Measurements from ENCODE around the gene LURAP1L. TPM values are rescaled to one million over a fixed set of nuclear protein-coding genes. Genes with fewer than 3 reads are reported as not detected.

Gene LURAP1L, protein sequence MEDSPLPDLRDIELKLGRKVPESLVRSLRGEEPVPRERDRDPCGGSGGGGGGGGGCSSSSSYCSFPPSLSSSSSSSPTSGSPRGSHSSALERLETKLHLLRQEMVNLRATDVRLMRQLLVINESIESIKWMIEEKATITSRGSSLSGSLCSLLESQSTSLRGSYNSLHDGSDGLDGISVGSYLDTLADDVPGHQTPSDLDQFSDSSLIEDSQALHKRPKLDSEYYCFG
- total RNA-seq: not detected

DNA sequence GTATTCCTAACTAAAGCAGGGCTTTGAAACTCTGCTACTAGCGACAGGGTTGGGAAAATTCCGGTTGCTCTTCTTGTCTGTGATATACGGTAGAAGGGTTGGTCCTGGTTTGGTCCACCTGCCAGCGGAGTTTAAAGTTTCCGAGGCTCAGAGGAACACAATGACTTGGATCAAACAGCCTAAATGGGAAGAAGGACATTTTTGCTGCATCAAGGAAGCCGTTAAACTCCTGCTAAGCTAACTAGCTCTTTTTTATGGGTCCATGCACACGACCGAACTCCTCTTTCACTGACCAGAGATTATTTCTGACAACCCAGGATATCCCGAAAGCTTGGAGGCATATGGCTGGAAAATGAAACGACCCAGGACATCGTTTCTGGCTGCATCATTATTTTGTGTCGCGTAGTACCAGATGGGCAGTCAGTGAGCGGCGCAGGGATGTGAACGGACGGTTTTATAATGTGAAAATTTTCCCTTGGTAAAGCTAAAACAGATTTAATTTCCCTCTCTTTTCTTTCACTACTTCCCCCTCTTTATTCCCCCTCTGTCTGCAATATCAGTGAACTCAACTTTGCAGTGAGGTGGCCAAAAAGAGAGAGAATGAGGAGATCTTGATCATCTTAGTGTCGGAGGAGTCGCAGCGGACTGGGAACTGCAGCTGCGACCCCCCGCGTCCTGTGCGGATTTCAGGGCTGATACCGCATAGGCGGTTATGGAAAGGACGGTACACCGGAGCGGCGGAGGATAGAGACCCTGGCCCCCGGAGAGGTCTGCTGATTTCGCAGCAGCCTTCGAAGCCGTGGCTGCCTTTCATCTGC is at the start of gene LURAP1L:
Gene LURAP1L, plus strand, starts transcription at position 160 of the 818 bp plus-strand sequence. CDS start 696 bp downstream, outside the sequence.
- no peaks in the 10 kb centered on the region for H3K36me3 Mint-ChIP-seq
- H3K27me3 Mint-ChIP-seq: peaks cover 22% of the 10 kb centered on the region
- H3K9me3 Mint-ChIP-seq: no peaks in the 10 kb centered on the region
- H3K4me3 Mint-ChIP-seq: peak within 1 kb of the TSS; percentile 54
- peaks cover 6% of the 10 kb centered on the region for H3K4me1 Mint-ChIP-seq
- POLR2A ChIA-PET: no interaction called here
- ATAC-seq (ENCODE audit: low read depth): no peak
- no peak for DNase-seq
- no peak within 1 kb of the TSS for H3K27ac Mint-ChIP-seq

DNA sequence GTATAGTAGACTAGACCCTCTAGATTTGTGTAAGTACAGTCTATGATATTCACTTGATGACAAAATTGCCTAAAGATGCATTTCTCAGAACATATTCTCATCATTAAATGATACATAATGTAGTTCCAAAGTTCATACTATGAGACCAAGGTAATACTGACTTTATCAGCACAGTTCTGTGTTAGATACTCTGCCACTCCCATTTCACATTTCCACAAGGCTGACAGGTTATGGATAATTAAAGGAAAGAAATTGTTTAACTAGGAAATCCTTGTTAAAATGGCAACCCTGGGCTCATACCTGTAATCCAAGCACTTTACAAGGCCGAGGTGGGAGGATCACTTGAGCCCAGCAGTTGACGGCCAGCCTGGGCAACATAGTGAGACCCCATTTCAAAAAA is 48.0 kb upstream of the LURAP1L start:
- no peaks in the 10 kb centered on the region for H3K4me1 Mint-ChIP-seq
- ATAC-seq (ENCODE audit: low read depth) (no peak), DNase-seq (no peak)
- H3K27me3 Mint-ChIP-seq: no peaks in the 10 kb centered on the region
- POLR2A ChIA-PET: no interaction called here
- no peak overlapping the region for H3K27ac Mint-ChIP-seq
- peaks cover 1% of the 10 kb centered on the region for H3K9me3 Mint-ChIP-seq
- no peak overlapping the region for H3K4me3 Mint-ChIP-seq
- no peaks in the 10 kb centered on the region for H3K36me3 Mint-ChIP-seq

DNA sequence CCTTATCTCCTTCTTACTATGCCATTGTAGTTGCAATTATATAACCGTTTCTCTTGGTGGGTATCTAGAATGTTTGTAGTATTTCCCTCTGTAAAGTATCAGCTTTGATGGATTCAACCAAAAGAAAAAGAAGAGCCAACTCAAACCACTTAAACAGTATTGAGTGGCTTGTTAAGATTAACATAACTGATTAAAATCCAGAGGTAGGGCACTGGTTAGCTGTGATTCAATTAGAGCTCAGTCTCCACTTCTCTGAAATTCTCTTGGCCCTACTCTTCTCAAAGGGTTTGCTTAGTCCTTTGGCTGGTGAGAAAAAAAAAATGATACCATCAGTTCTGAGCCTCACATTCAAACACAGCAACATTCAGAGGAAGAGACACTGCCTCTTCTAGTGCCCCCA is 44.6 kb upstream of the LURAP1L start:
- Mint-ChIP-seq H3K4me1 (no peaks in the 10 kb centered on the region), H3K27ac (no peak overlapping the region), H3K9me3 (peaks cover 6% of the 10 kb centered on the region), H3K4me3 (no peak overlapping the region), H3K36me3 (no peaks in the 10 kb centered on the region), H3K27me3 (no peaks in the 10 kb centered on the region)
- ATAC-seq (ENCODE audit: low read depth): no peak
- POLR2A ChIA-PET: no interaction called here
- no peak for DNase-seq

DNA sequence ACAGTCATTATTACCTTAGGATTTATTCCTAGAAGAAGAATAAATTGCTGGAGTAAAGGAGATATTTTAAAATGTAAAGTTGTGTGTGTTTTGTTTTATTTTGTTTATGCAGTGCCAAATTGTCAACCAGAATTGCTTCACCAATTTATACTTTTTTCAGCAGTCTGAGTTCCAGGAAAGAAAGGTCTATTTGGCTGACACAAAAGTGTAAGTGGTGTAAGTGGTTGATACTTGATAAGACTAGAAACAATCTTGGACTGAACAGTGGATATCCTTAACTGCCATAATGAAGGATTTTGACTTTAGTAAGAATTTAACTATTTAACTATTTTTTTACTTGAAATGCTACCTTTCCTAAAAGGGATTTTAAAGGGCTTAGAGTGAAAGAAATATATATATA is 43.9 kb upstream of the LURAP1L start:
- peaks cover 6% of the 10 kb centered on the region for H3K9me3 Mint-ChIP-seq
- DNase-seq (no peak), ATAC-seq (ENCODE audit: low read depth) (no peak)
- H3K4me1 Mint-ChIP-seq: no peaks in the 10 kb centered on the region
- no peak overlapping the region for H3K27ac Mint-ChIP-seq
- H3K4me3 Mint-ChIP-seq: no peak overlapping the region
- no peaks in the 10 kb centered on the region for H3K36me3 Mint-ChIP-seq
- POLR2A ChIA-PET: no interaction called here
- no peaks in the 10 kb centered on the region for H3K27me3 Mint-ChIP-seq

DNA sequence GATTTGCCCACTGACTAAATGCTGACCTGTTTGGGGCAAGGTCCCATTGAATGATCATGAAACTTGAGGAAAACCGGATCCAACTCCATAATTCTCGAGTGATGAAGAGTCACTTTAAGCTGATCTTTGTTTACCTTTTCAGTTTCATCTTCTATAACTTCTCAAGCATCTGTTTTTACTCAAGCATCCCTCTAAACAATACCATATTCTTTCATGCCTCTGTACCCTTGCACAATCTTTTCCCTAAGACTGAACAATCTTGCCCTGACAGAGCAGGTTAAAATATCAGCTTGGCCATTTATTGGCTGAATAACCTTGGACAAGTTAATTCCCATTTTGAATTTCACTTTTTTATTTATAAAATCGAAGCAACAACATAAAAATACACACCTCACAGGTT is 41.8 kb upstream of the LURAP1L start:
- no peaks in the 10 kb centered on the region for H3K36me3 Mint-ChIP-seq
- no peaks in the 10 kb centered on the region for H3K27me3 Mint-ChIP-seq
- no peak for ATAC-seq (ENCODE audit: low read depth)
- H3K9me3 Mint-ChIP-seq: peaks cover 6% of the 10 kb centered on the region
- no peak overlapping the region for H3K4me3 Mint-ChIP-seq
- no peaks in the 10 kb centered on the region for H3K4me1 Mint-ChIP-seq
- no peak overlapping the region for H3K27ac Mint-ChIP-seq
- POLR2A ChIA-PET: no interaction called here
- DNase-seq: no peak

DNA sequence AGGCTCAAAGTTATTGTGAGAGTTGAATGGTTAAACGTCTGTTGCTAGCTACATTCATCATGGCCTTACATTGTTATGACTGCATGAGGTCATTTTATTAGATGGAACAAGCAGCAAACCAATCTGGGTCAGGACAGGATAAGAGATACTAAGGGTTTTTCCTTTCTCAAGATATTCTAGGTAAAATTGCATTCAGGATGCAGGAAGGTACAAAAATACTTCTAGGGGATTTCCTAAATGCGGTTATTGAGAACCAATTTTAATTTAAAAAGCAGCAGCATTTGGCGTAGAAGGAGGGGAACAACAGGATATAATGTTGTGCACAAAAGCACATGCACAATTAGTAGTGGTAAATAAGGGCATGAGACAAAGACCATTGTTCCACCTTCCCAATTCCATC is 39.2 kb upstream of the LURAP1L start:
- no peaks in the 10 kb centered on the region for H3K36me3 Mint-ChIP-seq
- H3K4me1 Mint-ChIP-seq: no peaks in the 10 kb centered on the region
- H3K4me3 Mint-ChIP-seq: no peak overlapping the region
- peaks cover 4% of the 10 kb centered on the region for H3K9me3 Mint-ChIP-seq
- DNase-seq (no peak), ATAC-seq (ENCODE audit: low read depth) (no peak)
- POLR2A ChIA-PET: no interaction called here
- H3K27me3 Mint-ChIP-seq: no peaks in the 10 kb centered on the region
- H3K27ac Mint-ChIP-seq: no peak overlapping the region

DNA sequence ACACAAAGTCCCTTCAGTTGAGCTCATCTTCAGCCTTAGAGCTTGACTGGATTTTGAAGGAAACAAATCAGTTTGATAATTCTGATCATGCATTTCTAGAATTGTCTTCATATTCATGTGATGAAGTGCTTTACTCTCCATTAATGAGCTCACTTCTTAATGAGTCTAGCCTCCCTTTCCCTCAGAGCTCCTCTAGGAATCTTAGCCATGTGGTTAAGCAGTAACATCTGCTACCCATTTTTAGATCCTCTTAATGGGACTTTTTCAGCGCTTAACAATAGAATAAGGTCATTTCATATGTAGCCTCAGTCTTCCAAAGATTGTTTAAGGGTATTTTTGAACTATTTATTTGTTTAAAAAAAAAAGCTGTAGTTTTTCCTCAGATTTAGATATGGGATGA is 36.9 kb upstream of the LURAP1L start:
- no peaks in the 10 kb centered on the region for H3K36me3 Mint-ChIP-seq
- peaks cover 8% of the 10 kb centered on the region for H3K9me3 Mint-ChIP-seq
- no peaks in the 10 kb centered on the region for H3K4me1 Mint-ChIP-seq
- H3K27me3 Mint-ChIP-seq: no peaks in the 10 kb centered on the region
- POLR2A ChIA-PET: no interaction called here
- DNase-seq (no peak), ATAC-seq (ENCODE audit: low read depth) (no peak)
- H3K4me3 Mint-ChIP-seq: no peak overlapping the region
- no peak overlapping the region for H3K27ac Mint-ChIP-seq

DNA sequence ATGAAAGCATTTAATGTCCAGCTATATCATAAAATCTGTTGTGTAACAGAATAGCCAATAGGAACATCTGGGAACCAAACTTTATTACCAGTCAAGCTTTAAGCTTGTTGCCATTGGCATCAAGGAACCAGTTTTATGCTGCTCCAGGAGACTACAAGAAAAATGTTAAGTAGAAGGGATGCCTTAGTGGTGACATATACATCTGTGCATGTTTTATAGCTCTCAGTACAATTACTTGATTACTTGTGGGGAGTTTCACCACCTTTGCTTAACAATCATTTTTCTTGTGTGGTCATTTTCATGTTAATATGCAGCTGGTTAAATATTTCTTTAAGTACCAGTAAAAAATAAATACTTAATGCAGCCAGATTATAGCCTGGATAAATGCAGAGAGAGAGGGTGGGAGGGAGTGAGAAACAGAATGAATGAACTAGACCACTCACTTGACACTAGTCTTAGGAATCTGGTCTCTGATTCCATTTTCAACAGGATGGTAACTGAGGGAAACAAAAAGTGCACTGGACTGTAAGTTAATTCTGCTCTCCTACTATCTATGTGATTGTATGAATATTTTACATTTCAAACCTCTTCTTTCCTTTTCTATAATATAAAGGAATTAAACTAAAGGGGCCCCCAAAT is 35.7 kb upstream of the LURAP1L start:
- no peak for ATAC-seq (ENCODE audit: low read depth)
- Mint-ChIP-seq H3K27me3 (no peaks in the 10 kb centered on the region), H3K27ac (no peak overlapping the region), H3K36me3 (no peaks in the 10 kb centered on the region), H3K9me3 (peaks cover 7% of the 10 kb centered on the region), H3K4me1 (no peaks in the 10 kb centered on the region), H3K4me3 (no peak overlapping the region)
- DNase-seq: no peak
- POLR2A ChIA-PET: no interaction called here

DNA sequence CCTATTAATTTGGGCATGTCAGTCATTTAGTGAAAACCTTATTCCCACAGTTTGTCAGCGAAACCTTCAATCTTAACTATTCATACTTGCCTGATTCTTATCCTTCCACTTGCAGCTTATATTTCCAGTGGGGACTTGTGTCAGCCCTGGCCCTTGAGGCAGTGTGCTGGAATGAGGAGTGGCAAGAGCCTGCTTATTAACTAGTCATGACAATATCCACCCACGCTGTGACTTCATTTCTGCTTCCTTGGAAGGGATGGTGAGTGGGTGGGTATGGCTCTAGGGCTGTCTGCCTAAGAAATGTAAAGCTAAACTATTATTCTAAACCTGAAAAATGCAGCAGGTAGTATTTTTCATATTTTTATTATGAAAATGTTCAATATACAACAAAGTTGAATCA is 34.0 kb upstream of the LURAP1L start:
- Mint-ChIP-seq H3K27me3 (no peaks in the 10 kb centered on the region), H3K27ac (no peak overlapping the region), H3K36me3 (no peaks in the 10 kb centered on the region), H3K9me3 (peaks cover 8% of the 10 kb centered on the region), H3K4me1 (no peaks in the 10 kb centered on the region), H3K4me3 (no peak overlapping the region)
- POLR2A ChIA-PET: no interaction called here
- DNase-seq: no peak
- ATAC-seq (ENCODE audit: low read depth): no peak

DNA sequence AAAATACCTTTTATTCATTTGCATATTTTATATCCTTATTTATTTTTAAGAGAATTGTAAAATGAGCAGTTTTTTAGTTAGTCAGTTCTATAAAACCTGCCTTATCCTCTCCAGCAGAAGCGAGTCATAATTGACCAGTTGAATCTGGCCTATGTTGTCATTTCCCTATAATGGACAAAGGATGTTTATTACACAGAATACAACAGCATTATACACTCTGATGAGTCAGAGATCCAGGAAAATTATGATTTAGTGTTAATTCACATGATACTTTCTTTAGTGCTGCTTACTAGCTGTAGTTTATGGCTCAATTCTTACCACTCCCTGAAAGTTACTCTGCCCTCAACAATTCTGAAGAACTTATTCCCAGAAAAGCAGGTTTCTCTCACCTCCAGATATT is 26.8 kb upstream of the LURAP1L start:
- POLR2A ChIA-PET: no interaction called here
- no peak overlapping the region for H3K4me3 Mint-ChIP-seq

DNA sequence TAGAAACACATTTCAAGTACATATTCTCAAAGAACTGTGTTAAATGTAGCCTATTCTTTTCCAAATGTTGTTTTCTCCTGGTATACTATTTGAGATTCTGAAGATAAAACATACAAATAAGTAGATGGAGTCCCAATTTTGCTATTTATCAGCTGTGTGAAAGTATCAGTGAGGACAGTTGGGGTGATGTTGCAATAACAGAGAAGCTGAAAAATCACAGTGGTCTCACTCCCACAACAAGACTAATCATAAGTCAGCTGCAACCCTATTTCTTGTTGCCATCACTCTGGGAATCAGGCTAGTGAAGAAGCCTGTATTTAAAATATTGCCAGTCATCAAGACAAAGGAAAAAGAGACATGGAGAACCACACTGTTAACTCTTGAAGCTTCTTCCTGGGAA is 25.9 kb upstream of the LURAP1L start:
- H3K4me1 Mint-ChIP-seq: no peaks in the 10 kb centered on the region
- no peak for DNase-seq
- H3K9me3 Mint-ChIP-seq: peaks cover 6% of the 10 kb centered on the region
- H3K4me3 Mint-ChIP-seq: no peak overlapping the region
- POLR2A ChIA-PET: no interaction called here
- H3K27ac Mint-ChIP-seq: no peak overlapping the region
- no peaks in the 10 kb centered on the region for H3K27me3 Mint-ChIP-seq
- ATAC-seq (ENCODE audit: low read depth): no peak
- H3K36me3 Mint-ChIP-seq: no peaks in the 10 kb centered on the region

More for the DNA sequence above, 26.8 kb upstream of the LURAP1L start:
- no peaks in the 10 kb centered on the region for H3K27me3 Mint-ChIP-seq
- H3K27ac Mint-ChIP-seq: no peak overlapping the region
- no peaks in the 10 kb centered on the region for H3K4me1 Mint-ChIP-seq
- DNase-seq: no peak
- ATAC-seq (ENCODE audit: low read depth): no peak
- peaks cover 6% of the 10 kb centered on the region for H3K9me3 Mint-ChIP-seq
- H3K36me3 Mint-ChIP-seq: no peaks in the 10 kb centered on the region

DNA sequence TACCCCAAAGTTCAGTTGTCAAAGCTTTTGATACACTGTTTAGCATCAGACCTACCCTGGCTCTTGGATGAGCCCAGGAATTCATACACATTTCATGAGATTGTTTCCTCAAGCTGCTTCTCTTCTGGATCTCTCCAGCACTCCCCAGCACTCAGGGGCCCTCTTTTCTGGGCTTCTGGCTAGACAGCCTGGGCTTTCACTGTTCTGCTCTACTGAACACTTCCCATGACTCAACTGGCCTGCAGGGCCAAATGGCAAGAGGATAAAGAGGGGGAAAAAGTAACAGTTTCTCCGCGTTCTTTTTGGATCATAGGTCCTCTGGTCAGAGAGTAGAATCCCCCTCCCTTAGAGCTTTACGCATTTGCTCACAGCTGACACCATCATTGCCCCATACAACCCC is 20.9 kb upstream of the LURAP1L start:
- ATAC-seq (ENCODE audit: low read depth) (no peak), DNase-seq (no peak)
- no peaks in the 10 kb centered on the region for H3K27me3 Mint-ChIP-seq
- POLR2A ChIA-PET: no interaction called here
- H3K9me3 Mint-ChIP-seq: no peaks in the 10 kb centered on the region
- H3K4me3 Mint-ChIP-seq: no peak overlapping the region
- H3K36me3 Mint-ChIP-seq: no peaks in the 10 kb centered on the region
- no peaks in the 10 kb centered on the region for H3K4me1 Mint-ChIP-seq
- no peak overlapping the region for H3K27ac Mint-ChIP-seq

DNA sequence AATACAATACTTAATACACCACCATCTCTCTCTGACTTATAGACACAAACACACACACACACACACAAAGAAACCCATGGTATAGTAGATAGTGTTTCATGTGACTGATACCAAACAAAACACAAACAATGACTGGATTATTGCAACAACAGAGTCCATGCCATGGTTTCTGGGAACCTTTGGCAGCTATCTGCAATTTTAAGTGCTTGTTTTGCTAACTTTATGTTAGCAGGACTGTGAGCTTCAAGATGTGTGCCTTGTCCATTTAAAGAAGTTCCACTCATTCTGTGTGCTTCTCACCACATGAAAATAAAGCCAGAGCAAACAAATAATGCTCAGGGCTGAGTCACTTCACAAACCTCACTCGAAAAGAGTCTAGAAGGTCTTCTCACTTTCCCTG is 15.1 kb upstream of the LURAP1L start:
- Mint-ChIP-seq H3K36me3 (no peaks in the 10 kb centered on the region), H3K27ac (no peak overlapping the region), H3K9me3 (no peaks in the 10 kb centered on the region), H3K27me3 (no peaks in the 10 kb centered on the region), H3K4me1 (no peaks in the 10 kb centered on the region), H3K4me3 (no peak overlapping the region)
- POLR2A ChIA-PET: no interaction called here
- no peak for ATAC-seq (ENCODE audit: low read depth)
- DNase-seq: no peak

DNA sequence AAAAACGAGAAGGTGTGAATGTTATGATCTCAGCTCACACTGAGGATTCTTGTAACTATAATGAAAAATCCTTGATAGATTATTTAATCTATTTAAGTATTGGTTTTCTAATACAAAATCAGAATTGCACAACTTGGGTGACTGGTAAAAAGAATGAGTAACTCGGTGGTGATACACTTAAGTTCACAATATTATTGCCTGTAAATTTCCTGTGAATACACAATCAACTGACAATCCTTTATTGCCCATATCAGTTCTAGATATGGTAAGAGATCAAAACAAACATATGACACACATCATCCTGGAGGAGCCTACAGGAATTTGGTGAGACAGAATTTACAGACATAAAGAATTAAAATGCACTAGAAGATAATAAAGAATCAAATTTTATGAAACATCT is 14.1 kb upstream of the LURAP1L start:
- H3K36me3 Mint-ChIP-seq: no peaks in the 10 kb centered on the region
- no peak overlapping the region for H3K4me3 Mint-ChIP-seq
- no peak for DNase-seq
- H3K9me3 Mint-ChIP-seq: no peaks in the 10 kb centered on the region
- no peak for ATAC-seq (ENCODE audit: low read depth)
- POLR2A ChIA-PET: no interaction called here
- no peaks in the 10 kb centered on the region for H3K4me1 Mint-ChIP-seq
- no peak overlapping the region for H3K27ac Mint-ChIP-seq
- no peaks in the 10 kb centered on the region for H3K27me3 Mint-ChIP-seq

Measured in activated naive CD8-positive, alpha-beta T cell treated with anti-CD3 and anti-CD28 coated beads, Interleukin-2, amount 10 ng/mL, durations not matched to agents 7 days and 5 days (primary cell).